HepG2 (cell line): ENCODE data around the gene AXIN1. TPM values are rescaled to one million over a fixed set of nuclear protein-coding genes. Genes with fewer than 3 reads are reported as not detected.

Experiments used
- CHCHD3 ChIP-seq: sonication (generic); formaldehyde crosslinking; IDR thresholded peaks from 2 replicates; pipeline ENCODE4 v1.8.0; 2022; ENCODE audit warnings: mild to moderate bottlenecking, missing genetic modification reagents, moderate library complexity
- EHMT2 ChIP-seq: fragments of 200-600 bp; sonication (generic); IDR thresholded peaks from 2 replicates; pipeline ENCODE4 v1.7.0; 2017; ENCODE audit warnings: antibody characterized with exemption, low read depth, low read length, borderline replicate concordance
- FOXK2 ChIP-seq: fragments of 450-650 bp; IDR thresholded peaks from 2 replicates; pipeline ENCODE4 v1.6.1; 2016
- GTF3A ChIP-seq: sonication (generic); formaldehyde crosslinking; conservative IDR thresholded peaks from 2 replicates; pipeline ENCODE4 v1.4.0; 2020; ENCODE audit warnings: mild to moderate bottlenecking, missing genetic modification reagents
- IKZF1 ChIP-seq: fragments of 450-650 bp; IDR thresholded peaks from 2 replicates; pipeline ENCODE4 v1.7.1; 2016
- SKI ChIP-seq: fragments of 450-650 bp; IDR thresholded peaks from one replicate; pipeline ENCODE4 v1.6.1; 2018; ENCODE audit warnings: mild to moderate bottlenecking; ENCODE audit not compliant: partially characterized antibody
- SRF ChIP-seq: IDR thresholded peaks from 2 replicates; pipeline ENCODE4 v1.6.1; 2011; ENCODE audit warnings: mild to moderate bottlenecking, low read depth, low read length, moderate library complexity
- ZNF318 ChIP-seq: sonication (generic); formaldehyde crosslinking; IDR thresholded peaks from 2 replicates; pipeline ENCODE4 v1.4.0; 2020; ENCODE audit warnings: mild to moderate bottlenecking, missing genetic modification reagents
- ZNF446 ChIP-seq: sonication (generic); formaldehyde crosslinking; IDR thresholded peaks from 2 replicates; pipeline ENCODE4 v1.5.0; 2020; ENCODE audit warnings: mild to moderate bottlenecking, missing genetic modification reagents
- polyA plus RNA-seq, 8 experiments: library from polyadenylated mRNA; depleted of rRNA in 3 of 8; stranded (reverse) in 7 of 8; unstranded in 1 of 8; fragments of >200 nt; fragmentation: Illumina TruSeq in 4 of 8; extraction: Trizol in 4 of 8; gene quantifications; 2 replicates each; pipeline versions ENCODE4 v1.2.1 to v1.2.3, GENCODE V29; 2011 to 2016; ENCODE audit warnings: low read depth in 4 of 8, missing spikeins in 1 of 8, mixed read lengths in 1 of 8; ENCODE audit not compliant: insufficient read depth in 1 of 8
- total RNA-seq, 5 experiments: library from RNA; depleted of rRNA; stranded (reverse); fragments of >200 nt; fragmentation: Illumina TruSeq; extraction: Trizol; gene quantifications; 2 replicates each; pipeline ENCODE4 v1.2.3, GENCODE V29; 2016; ENCODE audit warnings: low read depth in 1 of 5
- TF ChIP-seq, protein P1 (sequence below): fragments of 450-650 bp; IDR thresholded peaks from 2 replicates; pipeline ENCODE4 v1.6.1; 2017

The AXIN1 gene
- total and polyA plus RNA-seq, 2 of the 13 experiments (the other 11 are each of a cell fraction or from before 2014, with no cell fraction given): 24.0 to 26.0 TPM

DNA sequence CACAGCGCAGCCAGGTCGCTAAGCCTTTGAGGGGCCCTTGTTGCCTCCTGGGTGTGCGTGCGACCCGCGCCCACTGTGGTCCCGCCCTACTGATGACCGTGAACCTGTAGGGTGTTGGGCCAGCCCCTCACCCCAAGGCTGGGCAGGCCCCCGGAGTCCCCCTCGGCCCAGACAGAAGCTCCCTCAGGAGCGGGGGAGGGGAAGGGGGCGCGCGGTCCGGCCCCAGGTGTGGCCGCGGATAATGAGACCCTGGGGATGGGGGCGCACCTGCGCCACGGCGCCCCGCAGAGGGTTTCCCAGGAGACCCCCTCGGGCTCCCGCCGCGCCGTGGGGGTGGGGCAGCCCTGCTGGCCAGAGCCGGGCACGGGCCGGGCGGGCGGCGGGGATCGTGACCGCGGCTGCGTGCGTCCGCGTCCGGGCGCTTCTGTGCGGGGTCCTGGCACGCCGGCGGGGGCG lies 72.5 kb downstream of the AXIN1 start (continued):
- no peak for TF ChIP-seq ZNF318 (CRISPR knock-in tag)
- TF ChIP-seq, protein P1, sequence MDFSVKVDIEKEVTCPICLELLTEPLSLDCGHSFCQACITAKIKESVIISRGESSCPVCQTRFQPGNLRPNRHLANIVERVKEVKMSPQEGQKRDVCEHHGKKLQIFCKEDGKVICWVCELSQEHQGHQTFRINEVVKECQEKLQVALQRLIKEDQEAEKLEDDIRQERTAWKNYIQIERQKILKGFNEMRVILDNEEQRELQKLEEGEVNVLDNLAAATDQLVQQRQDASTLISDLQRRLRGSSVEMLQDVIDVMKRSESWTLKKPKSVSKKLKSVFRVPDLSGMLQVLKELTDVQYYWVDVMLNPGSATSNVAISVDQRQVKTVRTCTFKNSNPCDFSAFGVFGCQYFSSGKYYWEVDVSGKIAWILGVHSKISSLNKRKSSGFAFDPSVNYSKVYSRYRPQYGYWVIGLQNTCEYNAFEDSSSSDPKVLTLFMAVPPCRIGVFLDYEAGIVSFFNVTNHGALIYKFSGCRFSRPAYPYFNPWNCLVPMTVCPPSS: no peak
- TF ChIP-seq GTF3A: no peak
- TF ChIP-seq SKI: no peak
- no peak for TF ChIP-seq IKZF1
- TF ChIP-seq FOXK2: no peak
- no peak for TF ChIP-seq EHMT2
- TF ChIP-seq SRF: no peak
- TF ChIP-seq ZNF446 (CRISPR knock-in tag): no peak
- no peak for TF ChIP-seq CHCHD3 (CRISPR knock-in tag)
